T-helper 2 cell treated with Interferon-gamma antibody and Interleukin-4, amounts not matched to agents 5 μg/mL and 100 μg/mL, for 36 hours (primary cell): ENCODE results near the gene OTOL1.

Source experiments
- DNase-seq: peaks from one replicate; pipeline ENCODE4 v3.0.0; 2021; ENCODE audit warnings: low spot score
- H3K27ac Mint-ChIP-seq: one replicate; pipeline ENCODE4 v1.8.0; 2021; ENCODE audit warnings: mild to moderate bottlenecking, mixed read lengths
- H3K27me3 Mint-ChIP-seq: one replicate; pipeline ENCODE4 v1.8.0; 2021; ENCODE audit warnings: low read depth, mixed read lengths
- H3K36me3 Mint-ChIP-seq: one replicate; pipeline ENCODE4 v1.8.0; 2021; ENCODE audit warnings: low read depth, mixed read lengths
- H3K4me1 Mint-ChIP-seq: one replicate; pipeline ENCODE4 v1.8.0; 2021; ENCODE audit warnings: low read depth, mixed read lengths
- H3K4me3 Mint-ChIP-seq: one replicate; pipeline ENCODE4 v1.8.0; 2022; ENCODE audit warnings: mild to moderate bottlenecking, moderate library complexity, mixed read lengths
- H3K9me3 Mint-ChIP-seq: one replicate; pipeline ENCODE4 v1.8.0; 2021; ENCODE audit warnings: mixed read lengths

Gene OTOL1

GRCh38 chr3:161498259-161498921 is 1.8 kb downstream of the OTOL1 start:
- Mint-ChIP-seq H3K27me3 (no peaks in the 10 kb centered on the region), H3K36me3 (no peaks in the 10 kb centered on the region), H3K27ac (no peak overlapping the region), H3K4me3 (no peak overlapping the region), H3K4me1 (no peaks in the 10 kb centered on the region), H3K9me3 (no peaks in the 10 kb centered on the region)
- no peak for DNase-seq

DNA sequence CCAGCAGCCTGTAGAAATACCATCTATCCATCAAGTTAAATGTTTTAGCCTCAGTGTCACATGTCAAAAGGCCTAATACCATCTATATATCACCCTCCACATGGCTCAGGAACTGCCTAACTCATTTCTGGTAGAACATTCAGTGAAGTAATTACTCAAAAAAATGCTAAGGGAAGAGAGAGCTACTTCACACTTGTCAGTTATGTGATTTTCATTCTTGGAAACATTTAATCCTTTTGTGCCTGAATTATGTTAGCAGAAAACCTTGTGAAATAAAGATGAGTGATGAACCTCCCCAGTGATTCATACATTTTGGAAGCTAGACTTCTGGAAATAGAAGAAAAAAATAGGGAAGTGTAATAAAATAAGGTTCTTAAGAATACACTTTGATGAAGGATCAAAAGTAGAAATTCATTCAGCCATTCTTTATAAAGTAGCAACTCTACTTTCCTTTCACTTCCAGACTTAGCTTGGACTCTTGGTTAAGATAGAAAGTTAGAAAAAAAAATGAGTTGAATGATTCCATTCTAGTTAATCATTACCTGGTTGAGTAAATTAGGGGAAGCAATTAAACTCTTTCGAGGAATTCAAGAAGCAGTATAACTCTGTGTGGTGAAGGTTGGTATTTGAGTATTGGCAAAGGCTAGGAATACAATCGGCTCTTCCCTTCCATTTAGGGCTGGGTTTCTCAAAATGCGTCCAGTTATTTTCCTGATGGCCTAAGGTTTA is 3.6 kb downstream of the OTOL1 start:
- no peaks in the 10 kb centered on the region for H3K36me3 Mint-ChIP-seq
- no peak overlapping the region for H3K27ac Mint-ChIP-seq
- no peak for DNase-seq
- no peaks in the 10 kb centered on the region for H3K27me3 Mint-ChIP-seq
- H3K9me3 Mint-ChIP-seq: no peaks in the 10 kb centered on the region
- H3K4me3 Mint-ChIP-seq: no peak overlapping the region
- H3K4me1 Mint-ChIP-seq: no peaks in the 10 kb centered on the region

- Mint-ChIP-seq H3K4me3 (no peak overlapping the region), H3K9me3 (no peaks in the 10 kb centered on the region), H3K27me3 (no peaks in the 10 kb centered on the region), H3K27ac (no peak overlapping the region), H3K4me1 (no peaks in the 10 kb centered on the region), H3K36me3 (no peaks in the 10 kb centered on the region)
- DNase-seq: no peak
Measured at GRCh38 chr3:161503271-161503670, 6.7 kb downstream of the OTOL1 start.

DNA sequence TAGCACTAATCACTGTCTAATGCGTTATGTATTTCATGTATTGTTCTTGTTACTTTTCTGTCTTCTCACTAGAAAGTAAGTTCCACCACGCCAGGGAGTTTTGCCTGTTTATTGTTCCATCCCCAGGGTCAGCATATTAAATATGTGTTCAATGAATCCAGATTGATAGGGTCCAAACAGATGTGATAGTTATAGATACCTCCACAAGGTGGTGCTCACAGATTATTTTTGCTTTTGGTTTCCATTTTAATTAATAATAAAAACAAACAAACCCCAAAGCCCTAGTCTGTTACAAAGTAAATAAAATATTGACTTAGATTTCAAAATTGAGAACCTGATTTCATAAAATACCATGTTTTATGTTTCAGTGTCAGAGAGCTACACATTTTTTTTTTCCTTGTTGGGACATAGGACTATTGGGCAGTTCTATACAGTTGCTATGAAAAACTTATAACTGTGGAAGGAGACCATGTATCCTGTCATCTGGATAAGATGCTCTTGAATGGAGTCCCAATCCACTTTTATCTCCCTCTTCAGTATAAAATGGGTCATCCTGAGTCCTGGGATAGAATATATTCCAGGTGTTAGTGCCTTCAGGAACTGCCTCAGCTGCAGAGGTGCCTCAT is 12.4 kb downstream of the OTOL1 start:
- H3K27ac Mint-ChIP-seq: no peak overlapping the region
- no peak overlapping the region for H3K4me3 Mint-ChIP-seq
- no peak for DNase-seq
- no peaks in the 10 kb centered on the region for H3K4me1 Mint-ChIP-seq
- H3K36me3 Mint-ChIP-seq: no peaks in the 10 kb centered on the region
- no peaks in the 10 kb centered on the region for H3K9me3 Mint-ChIP-seq
- no peaks in the 10 kb centered on the region for H3K27me3 Mint-ChIP-seq

DNA sequence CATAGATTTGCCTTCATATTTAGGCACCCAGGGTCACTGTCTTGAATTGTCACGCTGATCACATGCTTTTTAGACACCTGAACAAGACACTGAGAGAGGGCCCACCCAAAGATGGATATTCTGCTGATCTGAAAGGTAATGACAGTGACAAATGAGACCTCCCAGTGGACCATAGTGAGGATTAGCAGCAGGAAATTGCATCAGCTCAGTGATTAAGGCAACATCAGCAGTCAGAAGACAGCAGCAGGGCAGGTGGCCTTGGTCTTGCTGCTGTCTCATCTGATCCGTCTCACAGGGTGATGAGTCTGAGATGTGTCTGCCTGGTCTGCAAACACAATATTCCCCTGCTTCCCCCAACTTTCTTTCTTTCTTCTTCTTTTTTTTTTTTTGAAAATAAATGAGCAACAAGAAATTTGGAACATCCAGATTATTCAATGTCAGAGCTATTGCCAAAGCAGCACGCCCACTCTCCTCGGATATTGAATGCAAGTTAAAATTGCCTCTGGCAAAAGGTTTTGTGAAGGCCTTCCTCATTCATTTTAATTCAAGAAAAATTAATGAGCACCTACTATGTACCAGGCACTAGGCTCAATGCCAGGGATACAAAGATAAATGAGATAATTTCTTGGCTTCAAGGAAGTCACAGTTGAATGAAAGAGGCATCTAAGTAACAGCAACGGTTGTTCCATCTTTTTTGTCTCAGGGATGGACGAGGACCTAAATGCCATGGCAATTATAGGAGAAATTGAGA is 14.1 kb downstream of the OTOL1 start:
- Mint-ChIP-seq H3K27ac (no peak overlapping the region), H3K27me3 (no peaks in the 10 kb centered on the region), H3K4me1 (no peaks in the 10 kb centered on the region), H3K9me3 (no peaks in the 10 kb centered on the region), H3K36me3 (no peaks in the 10 kb centered on the region), H3K4me3 (no peak overlapping the region)
- DNase-seq: no peak

GRCh38 chr3:161523916-161524315 is 27.3 kb downstream of the OTOL1 start:
- Mint-ChIP-seq H3K9me3 (no peaks in the 10 kb centered on the region), H3K4me3 (no peak overlapping the region), H3K36me3 (no peaks in the 10 kb centered on the region), H3K4me1 (no peaks in the 10 kb centered on the region), H3K27ac (no peak overlapping the region), H3K27me3 (no peaks in the 10 kb centered on the region)
- no peak for DNase-seq

- H3K27me3 Mint-ChIP-seq: no peaks in the 10 kb centered on the region
- H3K27ac Mint-ChIP-seq: no peak overlapping the region
- no peaks in the 10 kb centered on the region for H3K36me3 Mint-ChIP-seq
- no peaks in the 10 kb centered on the region for H3K9me3 Mint-ChIP-seq
- H3K4me1 Mint-ChIP-seq: no peaks in the 10 kb centered on the region
- no peak overlapping the region for H3K4me3 Mint-ChIP-seq
- no peak for DNase-seq
Measured at GRCh38 chr3:161531930-161532329, 35.3 kb downstream of the OTOL1 start.

- H3K27ac Mint-ChIP-seq: no peak overlapping the region
- no peaks in the 10 kb centered on the region for H3K4me1 Mint-ChIP-seq
Measured at GRCh38 chr3:161540594-161540993, 44.0 kb downstream of the OTOL1 start.

DNA sequence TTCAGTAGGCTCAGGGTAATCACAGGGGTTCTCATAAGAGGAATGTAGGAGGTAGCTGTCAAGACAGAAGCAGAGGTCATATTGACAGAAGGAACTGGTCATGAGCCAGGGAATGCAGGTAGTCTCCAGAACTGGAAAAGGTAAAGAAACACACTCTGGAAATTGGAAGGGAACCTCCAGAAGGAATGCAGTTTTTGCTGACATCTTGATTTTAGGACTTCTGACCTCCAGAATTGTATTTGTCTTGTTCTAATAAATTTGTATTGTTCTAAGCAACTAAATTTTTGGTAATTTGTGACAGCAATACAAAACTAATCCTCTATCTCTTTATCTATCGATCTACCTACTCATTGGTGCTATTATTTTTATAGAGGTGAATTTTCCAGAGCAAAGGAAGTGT is 49.2 kb downstream of the OTOL1 start:
- H3K27ac Mint-ChIP-seq: no peak overlapping the region
- no peaks in the 10 kb centered on the region for H3K27me3 Mint-ChIP-seq
- H3K4me1 Mint-ChIP-seq: no peaks in the 10 kb centered on the region
- no peaks in the 10 kb centered on the region for H3K9me3 Mint-ChIP-seq
- no peak overlapping the region for H3K4me3 Mint-ChIP-seq
- DNase-seq: no peak
- no peaks in the 10 kb centered on the region for H3K36me3 Mint-ChIP-seq

More at GRCh38 chr3:161540594-161540993, 44.0 kb downstream of the OTOL1 start:
- H3K9me3 Mint-ChIP-seq: no peaks in the 10 kb centered on the region
- no peaks in the 10 kb centered on the region for H3K36me3 Mint-ChIP-seq
- H3K27me3 Mint-ChIP-seq: no peaks in the 10 kb centered on the region
- no peak overlapping the region for H3K4me3 Mint-ChIP-seq
- DNase-seq: no peak

- Mint-ChIP-seq H3K9me3 (no peaks in the 10 kb centered on the region), H3K4me1 (no peaks in the 10 kb centered on the region), H3K27me3 (no peaks in the 10 kb centered on the region), H3K27ac (no peak overlapping the region), H3K4me3 (no peak overlapping the region), H3K36me3 (no peaks in the 10 kb centered on the region)
- DNase-seq: no peak
Measured at GRCh38 chr3:161548301-161548700, 51.7 kb downstream of the OTOL1 start.

DNA sequence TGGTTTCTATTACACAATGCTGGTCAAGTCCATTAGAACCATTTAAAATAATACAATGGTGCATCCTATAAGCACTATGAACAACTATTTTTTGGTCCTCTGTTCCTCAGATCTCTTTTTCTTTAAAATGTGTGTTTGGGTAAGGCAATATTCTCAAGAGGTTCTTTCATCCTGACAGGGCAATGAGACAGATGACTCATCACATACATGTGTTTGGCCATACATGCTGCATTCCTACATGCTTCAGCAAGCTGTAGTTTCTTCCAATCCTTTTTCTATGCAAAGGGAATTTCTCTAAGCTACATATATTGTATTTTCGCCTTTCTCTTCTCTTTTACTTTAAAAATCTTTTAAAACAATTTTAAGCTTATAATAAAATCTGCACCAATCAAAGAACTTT is 52.7 kb downstream of the OTOL1 start:
- no peaks in the 10 kb centered on the region for H3K36me3 Mint-ChIP-seq
- H3K4me1 Mint-ChIP-seq: no peaks in the 10 kb centered on the region
- H3K9me3 Mint-ChIP-seq: no peaks in the 10 kb centered on the region
- DNase-seq: no peak
- H3K27me3 Mint-ChIP-seq: no peaks in the 10 kb centered on the region
- H3K27ac Mint-ChIP-seq: no peak overlapping the region
- H3K4me3 Mint-ChIP-seq: no peak overlapping the region

DNA sequence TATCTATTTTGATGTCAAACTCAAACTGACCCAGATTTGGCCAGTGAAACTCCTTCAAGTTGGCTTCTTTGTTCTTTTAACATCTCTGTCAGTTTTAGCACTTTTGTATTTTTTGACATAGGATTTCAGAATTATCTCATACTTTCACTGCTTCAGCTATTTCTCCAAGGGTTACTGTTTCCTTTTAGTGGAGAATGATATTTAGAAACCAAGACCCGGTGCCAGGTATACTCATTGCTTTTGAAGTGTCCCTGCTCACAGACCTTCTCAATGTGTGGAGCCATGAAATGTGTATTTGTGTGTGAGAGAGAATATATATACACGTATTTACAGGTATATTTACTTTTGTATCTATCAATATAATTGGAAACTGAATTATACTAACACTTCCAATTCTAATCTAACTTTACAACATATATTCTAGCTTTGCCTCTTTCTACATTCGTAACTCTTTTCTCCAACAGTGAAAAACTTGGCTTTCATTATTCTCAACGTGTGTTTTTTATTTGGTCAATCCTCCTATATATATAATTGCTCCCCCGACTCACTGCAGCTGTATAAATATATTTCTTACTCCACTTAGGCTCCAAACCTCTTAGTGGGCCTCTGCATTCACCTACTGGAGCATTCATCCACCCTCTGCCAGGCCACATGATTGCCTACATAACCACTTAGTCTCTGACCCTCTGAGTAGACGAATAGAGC is 54.0 kb downstream of the OTOL1 start:
- Mint-ChIP-seq H3K36me3 (no peaks in the 10 kb centered on the region), H3K27ac (no peak overlapping the region), H3K4me1 (no peaks in the 10 kb centered on the region), H3K9me3 (no peaks in the 10 kb centered on the region), H3K27me3 (no peaks in the 10 kb centered on the region), H3K4me3 (no peak overlapping the region)
- no peak for DNase-seq

GRCh38 chr3:161551697-161552096 is 55.1 kb downstream of the OTOL1 start:
- no peaks in the 10 kb centered on the region for H3K27me3 Mint-ChIP-seq
- H3K4me3 Mint-ChIP-seq: no peak overlapping the region
- H3K36me3 Mint-ChIP-seq: no peaks in the 10 kb centered on the region
- no peaks in the 10 kb centered on the region for H3K9me3 Mint-ChIP-seq
- H3K4me1 Mint-ChIP-seq: no peaks in the 10 kb centered on the region
- H3K27ac Mint-ChIP-seq: no peak overlapping the region
- no peak for DNase-seq
